Activated T-cell treated with anti-CD3 and anti-CD28 coated beads, Interleukin-2, amount 50 U/mL, for 4 hours (primary cell): ENCODE data around the gene MARVELD2. TPM values are rescaled to one million over a fixed set of nuclear protein-coding genes. Genes with fewer than 3 reads are reported as not detected.
"Not testable (repeated sequence)": the region's sequence is repeated elsewhere in the genome, so short reads cannot be mapped to it uniquely, and the experiment has no call there.

Experiments used
- ATAC-seq, 2 donors: fragments of 200-7000 bp; cut with Tn5 transposase; one replicate each; pipeline ENCODE4 v1.10.0; 2021
- DNase-seq: peaks from one replicate; pipeline ENCODE4 v3.0.0-alpha.2; 2020
- H3K27me3 Mint-ChIP-seq: one replicate; pipeline ENCODE4 v1.8.0; 2021; ENCODE audit warnings: low read depth, mixed read lengths
- H3K36me3 Mint-ChIP-seq: one replicate; pipeline ENCODE4 v1.8.0; 2022; ENCODE audit warnings: mixed read lengths; ENCODE audit not compliant: insufficient read depth
- H3K4me1 Mint-ChIP-seq: one replicate; pipeline ENCODE4 v1.8.0; 2021; ENCODE audit warnings: low read depth, mixed read lengths
- H3K4me3 Mint-ChIP-seq: one replicate; pipeline ENCODE4 v1.8.0; 2021; ENCODE audit warnings: mild to moderate bottlenecking, moderate library complexity, mixed read lengths
- H3K9me3 Mint-ChIP-seq: one replicate; pipeline ENCODE4 v1.8.0; 2021; ENCODE audit warnings: mixed read lengths
- total RNA-seq, 3 donors: library from RNA; stranded (reverse); gene quantifications; one replicate each; pipeline ENCODE4 v1.2.1, GENCODE V29; 2021

The MARVELD2 gene
- total RNA-seq, 3 donors from 2014 or later, result 0.46 to 0.53 (median 0.48) TPM

GRCh38 chr5:69418554-69418953 lies 3.6 kb downstream of the MARVELD2 start:
- ATAC-seq (no peak), DNase-seq (no peak)
- peaks cover 3% of the 10 kb centered on the region for H3K9me3 Mint-ChIP-seq
- peaks cover 8% of the 10 kb centered on the region for H3K36me3 Mint-ChIP-seq
- H3K27me3 Mint-ChIP-seq, result no peaks in the 10 kb centered on the region
- peaks cover 13% of the 10 kb centered on the region for H3K4me1 Mint-ChIP-seq
- H3K4me3 Mint-ChIP-seq, result no peak overlapping the region

GRCh38 chr5:69431424-69432303 lies 16.7 kb downstream of the MARVELD2 start:
- Mint-ChIP-seq H3K4me3 (no peak overlapping the region), H3K4me1 (no peaks in the 10 kb centered on the region), H3K27me3 (no peaks in the 10 kb centered on the region), H3K36me3 (no peaks in the 10 kb centered on the region), H3K9me3 (no peaks in the 10 kb centered on the region)
- no peak for ATAC-seq
- no peak for DNase-seq

- Mint-ChIP-seq H3K4me3 (no peak overlapping the region), H3K9me3 (no peaks in the 10 kb centered on the region), H3K4me1 (no peaks in the 10 kb centered on the region), H3K27me3 (no peaks in the 10 kb centered on the region), H3K36me3 (no peaks in the 10 kb centered on the region)
- ATAC-seq (no peak), DNase-seq (no peak)
Measured at GRCh38 chr5:69432412-69433206, 17.7 kb downstream of the MARVELD2 start.

- DNase-seq, H3K36me3 Mint-ChIP-seq, H3K4me1 Mint-ChIP-seq, H3K27me3 Mint-ChIP-seq, H3K9me3 Mint-ChIP-seq, ATAC-seq, H3K4me3 Mint-ChIP-seq: not testable (repeated sequence)
Measured at GRCh38 chr5:69435276-69435884, 20.5 kb downstream of the MARVELD2 start.

GRCh38 chr5:69444127-69444754 lies 29.3 kb downstream of the MARVELD2 start:
- no peak overlapping the region for H3K4me3 Mint-ChIP-seq
- DNase-seq, result no peak
- no peaks in the 10 kb centered on the region for H3K9me3 Mint-ChIP-seq
- no peaks in the 10 kb centered on the region for H3K36me3 Mint-ChIP-seq
- no peak for ATAC-seq
- no peaks in the 10 kb centered on the region for H3K4me1 Mint-ChIP-seq
- H3K27me3 Mint-ChIP-seq, result no peaks in the 10 kb centered on the region

- no peaks in the 10 kb centered on the region for H3K4me1 Mint-ChIP-seq
- H3K9me3 Mint-ChIP-seq, result no peaks in the 10 kb centered on the region
- no peaks in the 10 kb centered on the region for H3K36me3 Mint-ChIP-seq
- no peak overlapping the region for H3K4me3 Mint-ChIP-seq
- DNase-seq (no peak), ATAC-seq (no peak)
- peaks cover 3% of the 10 kb centered on the region for H3K27me3 Mint-ChIP-seq
Measured at GRCh38 chr5:69449511-69449910, 34.6 kb downstream of the MARVELD2 start.

GRCh38 chr5:69450116-69450515 lies 35.2 kb downstream of the MARVELD2 start:
- no peak overlapping the region for H3K4me3 Mint-ChIP-seq
- H3K9me3 Mint-ChIP-seq, result no peaks in the 10 kb centered on the region
- H3K27me3 Mint-ChIP-seq, result peaks cover 8% of the 10 kb centered on the region
- DNase-seq, result no peak
- no peaks in the 10 kb centered on the region for H3K36me3 Mint-ChIP-seq
- no peak for ATAC-seq
- no peaks in the 10 kb centered on the region for H3K4me1 Mint-ChIP-seq

GRCh38 chr5:69450527-69450926 lies 35.6 kb downstream of the MARVELD2 start:
- DNase-seq, H3K4me3 Mint-ChIP-seq, H3K27me3 Mint-ChIP-seq, H3K36me3 Mint-ChIP-seq, ATAC-seq, H3K4me1 Mint-ChIP-seq, H3K9me3 Mint-ChIP-seq: not testable (repeated sequence)

- peaks cover 8% of the 10 kb centered on the region for H3K27me3 Mint-ChIP-seq
- ATAC-seq (no peak), DNase-seq (no peak)
- H3K4me3 Mint-ChIP-seq, result no peak overlapping the region
- H3K9me3 Mint-ChIP-seq, result no peaks in the 10 kb centered on the region
- no peaks in the 10 kb centered on the region for H3K36me3 Mint-ChIP-seq
- no peaks in the 10 kb centered on the region for H3K4me1 Mint-ChIP-seq
Measured at GRCh38 chr5:69451941-69452647, 37.2 kb downstream of the MARVELD2 start.

GRCh38 chr5:69453487-69453886 lies 38.6 kb downstream of the MARVELD2 start:
- H3K27me3 Mint-ChIP-seq, H3K4me3 Mint-ChIP-seq, DNase-seq, H3K9me3 Mint-ChIP-seq, H3K4me1 Mint-ChIP-seq, ATAC-seq, H3K36me3 Mint-ChIP-seq: not testable (repeated sequence)

- Mint-ChIP-seq H3K36me3 (no peaks in the 10 kb centered on the region), H3K4me1 (no peaks in the 10 kb centered on the region), H3K9me3 (no peaks in the 10 kb centered on the region), H3K27me3 (peaks cover 8% of the 10 kb centered on the region), H3K4me3 (no peak overlapping the region)
- ATAC-seq (no peak), DNase-seq (no peak)
Measured at GRCh38 chr5:69454460-69455249, 39.7 kb downstream of the MARVELD2 start.

- not testable (repeated sequence) for H3K27me3 Mint-ChIP-seq, H3K36me3 Mint-ChIP-seq, H3K9me3 Mint-ChIP-seq, DNase-seq, H3K4me3 Mint-ChIP-seq, H3K4me1 Mint-ChIP-seq, ATAC-seq
Measured at GRCh38 chr5:69455428-69455988, 40.6 kb downstream of the MARVELD2 start.

GRCh38 chr5:69462170-69462569 lies 47.3 kb downstream of the MARVELD2 start:
- Mint-ChIP-seq H3K9me3 (no peaks in the 10 kb centered on the region), H3K4me1 (no peaks in the 10 kb centered on the region), H3K36me3 (no peaks in the 10 kb centered on the region), H3K4me3 (no peak overlapping the region), H3K27me3 (no peaks in the 10 kb centered on the region)
- DNase-seq (no peak), ATAC-seq (no peak)
